H9 (cell line): Measurements from ENCODE around the gene TXNRD1. TPM values are rescaled to one million over a fixed set of nuclear protein-coding genes. Genes with fewer than 3 reads are reported as not detected.

Source experiments
- DNase-seq: peaks from one replicate; pipeline ENCODE4 v3.0.0-alpha.2; 2017
- H2AFZ ChIP-seq: one replicate; pipeline ENCODE4 v1.6.1; 2013; ENCODE audit warnings: mild to moderate bottlenecking, low read length, control low read depth, moderate library complexity
- H2AK5ac ChIP-seq: 2 replicates; pipeline ENCODE4 v1.6.1; 2013; ENCODE audit warnings: low read length, control low read depth, mixed read lengths; ENCODE audit not compliant: insufficient read length
- H2BK120ac ChIP-seq: one replicate; pipeline ENCODE4 v1.6.1; 2013; ENCODE audit warnings: low read depth, mild to moderate bottlenecking, low read length, control low read depth, inconsistent platforms; ENCODE audit not compliant: poor library complexity, severe bottlenecking
- H2BK12ac ChIP-seq: 2 replicates; pipeline ENCODE4 v1.6.1; 2013; ENCODE audit warnings: low read length, control low read depth, mixed read lengths, low read depth; ENCODE audit not compliant: insufficient read length
- H2BK15ac ChIP-seq: 2 replicates; pipeline ENCODE4 v1.6.1; 2013; ENCODE audit warnings: low read depth, low read length, control low read depth
- H2BK20ac ChIP-seq: one replicate; pipeline ENCODE4 v1.6.1; 2013; ENCODE audit warnings: low read depth, mild to moderate bottlenecking, low read length, control low read depth, inconsistent platforms; ENCODE audit not compliant: poor library complexity, severe bottlenecking
- H2BK5ac ChIP-seq: 2 replicates; pipeline ENCODE4 v1.6.1; 2013; ENCODE audit warnings: low read length, control low read depth, mixed read lengths; ENCODE audit not compliant: insufficient read length
- H3K14ac ChIP-seq: 2 replicates; pipeline ENCODE4 v1.6.1; 2013; ENCODE audit warnings: low read length, control low read depth; ENCODE audit not compliant: insufficient read depth
- H3K18ac ChIP-seq: 2 replicates; pipeline ENCODE4 v1.6.1; 2013; ENCODE audit warnings: low read depth, mild to moderate bottlenecking, mixed read lengths, low read length, control low read depth; ENCODE audit not compliant: insufficient read length
- H3K23ac ChIP-seq: 2 replicates; pipeline ENCODE4 v1.6.1; 2013; ENCODE audit warnings: low read length, control low read depth, mixed read lengths, low read depth; ENCODE audit not compliant: insufficient read length
- H3K23me2 ChIP-seq: 2 replicates; pipeline ENCODE4 v1.6.1; 2013; ENCODE audit warnings: low read depth, mild to moderate bottlenecking, mixed read lengths, low read length, control low read depth; ENCODE audit not compliant: insufficient read length, poor library complexity, severe bottlenecking
- H3K27ac ChIP-seq: 2 replicates; pipeline ENCODE4 v1.5.1; 2013; ENCODE audit warnings: low read length, control low read depth, mixed read lengths, low read depth; ENCODE audit not compliant: insufficient read length
- H3K27me3 ChIP-seq: 2 replicates; pipeline ENCODE4 v1.6.1; 2013; ENCODE audit warnings: low read length, control low read depth, inconsistent platforms; ENCODE audit not compliant: insufficient read depth
- H3K4ac ChIP-seq: 2 replicates; pipeline ENCODE4 v1.6.1; 2013; ENCODE audit warnings: low read depth, mild to moderate bottlenecking, control low read depth, inconsistent platforms, low read length, moderate library complexity
- H3K4me1 ChIP-seq: 2 replicates; pipeline ENCODE4 v1.6.1; 2013; ENCODE audit warnings: low read length, control low read depth, inconsistent platforms; ENCODE audit not compliant: insufficient read depth
- H3K4me2 ChIP-seq: 2 replicates; pipeline ENCODE4 v1.6.1; 2013; ENCODE audit warnings: low read length, control low read depth, mixed read lengths; ENCODE audit not compliant: insufficient read length, insufficient read depth
- H3K56ac ChIP-seq: 2 replicates; pipeline ENCODE4 v1.6.1; 2013; ENCODE audit warnings: low read depth, mild to moderate bottlenecking, mixed read lengths, low read length, control low read depth; ENCODE audit not compliant: insufficient read length
- H3K79me1 ChIP-seq: 2 replicates; pipeline ENCODE4 v1.6.1; 2013; ENCODE audit warnings: low read depth, mild to moderate bottlenecking, moderate library complexity, low read length, control low read depth, inconsistent platforms; ENCODE audit not compliant: insufficient read depth, poor library complexity, severe bottlenecking
- H3K79me2 ChIP-seq: 2 replicates; pipeline ENCODE4 v1.6.1; 2013; ENCODE audit warnings: low read length, control low read depth, inconsistent platforms; ENCODE audit not compliant: insufficient read depth
- H3K9ac ChIP-seq: 2 replicates; pipeline ENCODE4 v1.6.1; 2013; ENCODE audit warnings: low read length, control low read depth, mixed read lengths; ENCODE audit not compliant: insufficient read length; ENCODE audit errors: extremely low read depth
- H3K9me3 ChIP-seq: one replicate; pipeline ENCODE4 v1.6.1; 2013; ENCODE audit warnings: low read depth, low read length, inconsistent platforms; ENCODE audit not compliant: control insufficient read depth
- H3T11ph ChIP-seq: one replicate; pipeline ENCODE4 v1.6.1; 2013; ENCODE audit warnings: mild to moderate bottlenecking, low read length, control low read depth, inconsistent platforms
- H4K20me1 ChIP-seq: one replicate; pipeline ENCODE4 v1.6.1; 2013; ENCODE audit not compliant: control insufficient read depth, insufficient read length, insufficient read depth
- H4K5ac ChIP-seq: 2 replicates; pipeline ENCODE4 v1.6.1; 2013; ENCODE audit warnings: low read depth, mild to moderate bottlenecking, mixed read lengths, low read length, control low read depth; ENCODE audit not compliant: insufficient read length
- H4K8ac ChIP-seq: replicated peaks from 2 replicates; pipeline ENCODE4 v1.6.1; 2013; ENCODE audit warnings: low read length, control low read depth, mixed read lengths, low read depth; ENCODE audit not compliant: insufficient read length
- H4K91ac ChIP-seq: 2 replicates; pipeline ENCODE4 v1.6.1; 2013; ENCODE audit warnings: low read depth, mild to moderate bottlenecking, moderate library complexity, mixed read lengths, low read length, control low read depth; ENCODE audit not compliant: insufficient read length
- H3K27ac Mint-ChIP-seq, 3 experiments: 2 replicates in 2 of 3; 3 replicates in 1 of 3; pipeline ENCODE4 v1.8.0; 2020 to 2021; ENCODE audit warnings: mixed read lengths in 3 of 3, mild to moderate bottlenecking in 1 of 3, moderate library complexity in 1 of 3
- H3K27me3 Mint-ChIP-seq: 2 replicates; pipeline ENCODE4 v1.8.0; 2021; ENCODE audit warnings: low read depth, mild to moderate bottlenecking, moderate library complexity, mixed read lengths
- H3K36me3 Mint-ChIP-seq, 3 experiments: 2 replicates in 2 of 3; 3 replicates in 1 of 3; pipeline ENCODE4 v1.8.0; 2020 to 2021; ENCODE audit warnings: low read depth in 3 of 3, mixed read lengths in 3 of 3; ENCODE audit not compliant: insufficient read depth in 1 of 3
- H3K4me1 Mint-ChIP-seq, 2 experiments: 2 replicates each; pipeline ENCODE4 v1.8.0; 2020; ENCODE audit warnings: mixed read lengths in 2 of 2
- H3K4me3 Mint-ChIP-seq, 2 experiments: 2 replicates in 1 of 2; 3 replicates in 1 of 2; pipeline ENCODE4 v1.8.0; 2020 to 2021; ENCODE audit warnings: mild to moderate bottlenecking in 2 of 2, mixed read lengths in 2 of 2, moderate library complexity in 1 of 2
- H3K9me3 Mint-ChIP-seq, 2 experiments: 2 replicates in 1 of 2; 3 replicates in 1 of 2; pipeline ENCODE4 v1.8.0; 2020; ENCODE audit warnings: mild to moderate bottlenecking in 2 of 2, mixed read lengths in 2 of 2, moderate library complexity in 1 of 2
- CTCF ChIP-seq: fragments of 200-600 bp; sonication (generic); conservative IDR thresholded peaks from 3 replicates; pipeline ENCODE4 v1.8.0; 2021; ENCODE audit warnings: antibody characterized with exemption, mild to moderate bottlenecking
- WGBS: extraction: QIAGEN DNeasy Blood & Tissue Kit; methylation state at CpG from one replicate; pipeline ENCODE4 v1.1.7; 2013; ENCODE audit warnings: missing lambda C conversion rate, low lambda C conversion rate, mixed read lengths; ENCODE audit not compliant: insufficient read length; ENCODE audit errors: extremely low coverage; 5-methylcytosine and 5-hydroxymethylcytosine counted together
- total RNA-seq: library from RNA; stranded (reverse); gene quantifications from 2 replicates; pipeline ENCODE4 v1.2.1, GENCODE V29; 2021

TXNRD1 gene
- total RNA-seq, 1 experiment from 2014 or later = 100 TPM

- Histone ChIP-seq H2BK20ac (no peak overlapping the region), H4K20me1 (no peaks in the 10 kb centered on the region), H2BK120ac (no peak overlapping the region), H3K27me3 (no peaks in the 10 kb centered on the region), H2AK5ac (no peak overlapping the region), H3K4ac (no peak overlapping the region), H3K14ac (no peak overlapping the region), H3K18ac (no peak overlapping the region), H2AFZ (no peak overlapping the region), H3K9ac (no peak overlapping the region), H3T11ph (no peak overlapping the region), H2BK15ac (no peak overlapping the region), H3K4me1 (no peaks in the 10 kb centered on the region), H3K23me2 (no peaks in the 10 kb centered on the region), H3K23ac (no peak overlapping the region), H4K5ac (no peak overlapping the region), H3K9me3 (no peaks in the 10 kb centered on the region), H3K79me2 (peaks cover 23% of the 10 kb centered on the region), H3K4me2 (no peak overlapping the region), H3K79me1 (peaks cover 6% of the 10 kb centered on the region), H2BK12ac (no peak overlapping the region), H4K91ac (no peak overlapping the region), H4K8ac (no peak overlapping the region), H3K56ac (no peak overlapping the region), H3K27ac (no peak overlapping the region), H2BK5ac (no peak overlapping the region)
- no peak for TF ChIP-seq CTCF
- Mint-ChIP-seq H3K27ac (peak overlapping the region in 2 of 3 experiments; percentile 50 to 58; a peak in 2 of 7 replicates), H3K9me3 (no peaks in the 10 kb centered on the region), H3K36me3 (peaks cover 28 to 52% (median 48%) of the 10 kb centered on the region in 3 experiments; a peak in 6 of 7 replicates), H3K27me3 (no peaks in the 10 kb centered on the region), H3K4me3 (no peak overlapping the region), H3K4me1 (peaks cover 22 to 27% of the 10 kb centered on the region in 2 experiments)
- DNase-seq = no peak
- WGBS = no CpG with 5 or more reads among the region's 10 CpGs
Observed at GRCh38 chr12:104297477-104298113, 82.0 kb downstream of the TXNRD1 start.
